GM19328 (cell line): Measurements from ENCODE around the gene EREG.
A peak's percentile ranks its signal among the peaks of the same experiment; 100 is the strongest.
"Not testable (repeated sequence)": the region's sequence is repeated elsewhere in the genome, so short reads cannot be mapped to it uniquely, and the experiment has no call there.

Experiments
- ATAC-seq: cut with Tn5 transposase; IDR thresholded peaks from one replicate; pipeline ENCODE4 v1.9.1; 2021; ENCODE audit warnings: mild to moderate bottlenecking, moderate library complexity; ENCODE audit not compliant: unreplicated experiment

The EREG gene

GRCh38 chr4:74387790-74388189, 22.8 kb downstream of the EREG start:
- no peak for ATAC-seq

- ATAC-seq = no peak
These were observed 24.5 kb downstream of the EREG start for GRCh38 chr4:74389494-74389893.

- no peak for ATAC-seq
These were observed 25.7 kb downstream of the EREG start for GRCh38 chr4:74390677-74391076.

GRCh38 chr4:74391346-74391745, 26.4 kb downstream of the EREG start:
- ATAC-seq = no peak

- no peak for ATAC-seq
These were observed 27.0 kb downstream of the EREG start for GRCh38 chr4:74391890-74392475.

- ATAC-seq = no peak
These were observed 29.7 kb downstream of the EREG start for GRCh38 chr4:74394476-74395136.

- no peak for ATAC-seq
These were observed 30.7 kb downstream of the EREG start for GRCh38 chr4:74395633-74396032.

GRCh38 chr4:74397748-74398426, 32.9 kb downstream of the EREG start:
- ATAC-seq = no peak

- not testable (repeated sequence) for ATAC-seq
These were observed 34.1 kb downstream of the EREG start for GRCh38 chr4:74398894-74399589.

GRCh38 chr4:74400395-74400794, 35.5 kb downstream of the EREG start:
- ATAC-seq = no peak

GRCh38 chr4:74402692-74403456, 37.9 kb downstream of the EREG start:
- peak; percentile 81 for ATAC-seq

- ATAC-seq = no peak
These were observed 42.9 kb downstream of the EREG start for GRCh38 chr4:74407891-74408290.

GRCh38 chr4:74408639-74409038, 43.7 kb downstream of the EREG start:
- no peak for ATAC-seq

- ATAC-seq = no peak
These were observed 45.3 kb downstream of the EREG start for GRCh38 chr4:74410272-74410671.

- no peak for ATAC-seq
These were observed 47.3 kb downstream of the EREG start for GRCh38 chr4:74412225-74412624.

- no peak for ATAC-seq
These were observed 48.3 kb downstream of the EREG start for GRCh38 chr4:74413265-74413664.

GRCh38 chr4:74414149-74414809, 49.3 kb downstream of the EREG start:
- no peak for ATAC-seq

- no peak for ATAC-seq
These were observed 50.8 kb downstream of the EREG start for GRCh38 chr4:74415602-74416300.

- no peak for ATAC-seq
These were observed 53.2 kb downstream of the EREG start for GRCh38 chr4:74418063-74418670.
